ENCODE measurements around the gene SH3BP5. TPM values are rescaled to one million over a fixed set of nuclear protein-coding genes. Genes with fewer than 3 reads are reported as not detected.

SH3BP5 gene
- total RNA-seq, 1 donor from 2014 or later = 6.3 TPM

DNA sequence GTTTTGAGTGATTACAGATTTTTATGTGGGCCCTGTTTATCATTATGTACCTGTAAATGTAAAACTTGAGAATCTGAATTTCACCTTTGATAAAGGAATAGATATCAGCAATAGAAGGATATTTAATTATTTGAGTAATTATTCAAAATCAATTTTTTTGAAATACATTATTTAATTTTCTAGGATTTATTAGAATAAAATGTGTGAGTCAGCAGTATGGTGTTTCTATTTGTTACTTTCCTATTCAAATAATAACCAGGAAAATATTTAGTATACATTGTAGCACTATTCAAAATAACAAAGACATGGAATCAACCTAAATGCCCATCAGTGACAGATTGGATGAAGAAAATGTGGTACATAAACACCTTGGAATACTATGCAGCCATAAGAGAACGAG is 104.2 kb downstream of the SH3BP5 start:
- FAIRE-seq = no peak
- H3K36me3 ChIP-seq (ENCODE audit: control insufficient read depth, insufficient read depth, low read length) = peaks cover 2% of the 10 kb centered on the region
- no peak for DNase-seq (ENCODE audit: low read depth)
- H3K4me3 ChIP-seq (ENCODE audit: low read depth, low read length) = no peak overlapping the region
- no peaks in the 10 kb centered on the region for H3K27me3 ChIP-seq (ENCODE audit: control insufficient read depth, insufficient read depth, low read length)
- TF ChIP-seq, protein P1, sequence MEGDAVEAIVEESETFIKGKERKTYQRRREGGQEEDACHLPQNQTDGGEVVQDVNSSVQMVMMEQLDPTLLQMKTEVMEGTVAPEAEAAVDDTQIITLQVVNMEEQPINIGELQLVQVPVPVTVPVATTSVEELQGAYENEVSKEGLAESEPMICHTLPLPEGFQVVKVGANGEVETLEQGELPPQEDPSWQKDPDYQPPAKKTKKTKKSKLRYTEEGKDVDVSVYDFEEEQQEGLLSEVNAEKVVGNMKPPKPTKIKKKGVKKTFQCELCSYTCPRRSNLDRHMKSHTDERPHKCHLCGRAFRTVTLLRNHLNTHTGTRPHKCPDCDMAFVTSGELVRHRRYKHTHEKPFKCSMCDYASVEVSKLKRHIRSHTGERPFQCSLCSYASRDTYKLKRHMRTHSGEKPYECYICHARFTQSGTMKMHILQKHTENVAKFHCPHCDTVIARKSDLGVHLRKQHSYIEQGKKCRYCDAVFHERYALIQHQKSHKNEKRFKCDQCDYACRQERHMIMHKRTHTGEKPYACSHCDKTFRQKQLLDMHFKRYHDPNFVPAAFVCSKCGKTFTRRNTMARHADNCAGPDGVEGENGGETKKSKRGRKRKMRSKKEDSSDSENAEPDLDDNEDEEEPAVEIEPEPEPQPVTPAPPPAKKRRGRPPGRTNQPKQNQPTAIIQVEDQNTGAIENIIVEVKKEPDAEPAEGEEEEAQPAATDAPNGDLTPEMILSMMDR (IDR thresholded peaks at IDR 0.05; ENCODE audit: insufficient read depth, low read length, severe bottlenecking) = no peak

DNA sequence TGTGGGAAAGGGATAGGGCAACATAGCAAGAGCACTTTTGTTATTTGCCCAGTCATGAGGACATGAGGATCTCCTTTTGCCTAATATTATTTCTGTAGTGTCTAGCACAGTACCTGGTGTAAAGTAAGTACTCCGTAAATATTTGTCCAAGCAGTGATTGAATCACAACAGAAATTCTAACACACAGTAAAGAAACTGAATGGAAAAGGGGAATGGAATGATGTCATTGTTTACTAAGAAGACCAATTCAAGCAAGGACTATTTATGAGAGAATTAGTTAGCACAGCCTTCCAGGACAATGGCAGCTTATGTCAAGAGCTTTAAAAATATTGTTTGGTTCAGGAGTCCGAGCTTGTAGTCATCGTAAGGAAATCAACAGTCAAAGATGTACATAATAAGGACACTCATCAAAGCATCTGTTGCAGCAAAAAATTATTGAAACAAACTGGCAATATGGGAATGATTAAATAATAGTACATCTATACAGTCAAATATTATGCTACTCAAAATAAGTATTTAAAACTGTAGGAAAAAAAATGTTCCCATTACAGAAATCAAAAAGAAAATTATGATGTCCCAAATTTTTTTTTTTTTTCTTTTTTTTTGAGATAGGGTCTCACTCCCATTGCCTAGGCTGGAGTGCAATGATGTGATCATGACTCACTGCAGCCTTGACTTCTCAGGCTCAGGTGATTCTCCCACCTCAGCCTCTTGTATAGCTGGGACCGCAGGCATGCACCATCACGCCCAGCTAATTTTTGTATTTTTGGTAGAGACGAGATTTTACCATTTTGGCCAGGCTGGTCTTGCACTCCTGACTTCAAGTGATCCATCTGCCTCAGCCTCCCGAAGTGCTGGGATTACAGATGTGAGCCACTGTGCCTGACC is 108.5 kb downstream of the SH3BP5 start:
- Histone ChIP-seq H3K4me3 (ENCODE audit: low read depth, low read length) (no peak overlapping the region), H3K36me3 (ENCODE audit: control insufficient read depth, insufficient read depth, low read length) (peaks cover 5% of the 10 kb centered on the region), H3K27me3 (ENCODE audit: control insufficient read depth, insufficient read depth, low read length) (no peaks in the 10 kb centered on the region)
- FAIRE-seq (no peak), DNase-seq (ENCODE audit: low read depth) (peak; percentile 87)
- TF ChIP-seq, protein P1 (IDR thresholded peaks at IDR 0.05; ENCODE audit: insufficient read depth, low read length, severe bottlenecking) = no peak

DNA sequence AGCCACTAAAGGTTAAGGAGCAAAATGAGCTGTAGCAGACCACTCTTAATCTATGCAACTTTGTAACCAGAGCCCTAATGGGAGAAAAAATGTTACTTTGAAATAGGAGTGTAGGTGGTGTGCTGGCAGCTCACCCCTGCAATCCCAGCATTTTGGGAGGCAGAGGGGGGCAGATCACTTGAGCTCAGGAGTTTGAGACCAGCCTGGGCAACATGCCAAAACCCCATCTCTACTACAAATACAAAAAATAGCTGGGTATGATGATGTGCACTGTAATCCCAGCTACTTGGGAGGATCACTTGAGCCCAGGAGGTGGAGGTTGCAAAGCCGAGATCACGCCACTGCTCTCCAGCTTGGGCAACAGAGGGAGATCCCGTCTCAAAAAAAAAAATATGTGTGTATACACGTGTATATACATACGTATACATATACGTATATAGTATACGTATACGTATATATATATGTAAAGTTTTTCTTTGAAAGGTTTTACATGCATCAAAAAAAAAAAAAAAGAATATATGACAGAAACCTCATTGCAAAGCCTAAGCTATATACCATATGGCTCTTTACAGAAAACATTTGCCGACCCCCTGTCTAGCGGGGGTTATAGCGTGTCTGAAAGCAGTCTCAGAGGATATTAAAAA is 110.7 kb downstream of the SH3BP5 start:
- H3K4me3 ChIP-seq (ENCODE audit: low read depth, low read length) = no peak overlapping the region
- no peak for DNase-seq (ENCODE audit: low read depth)
- no peaks in the 10 kb centered on the region for H3K27me3 ChIP-seq (ENCODE audit: control insufficient read depth, insufficient read depth, low read length)
- no peak for FAIRE-seq
- TF ChIP-seq, protein P1 (IDR thresholded peaks at IDR 0.05; ENCODE audit: insufficient read depth, low read length, severe bottlenecking) = no peak
- peaks cover 7% of the 10 kb centered on the region for H3K36me3 ChIP-seq (ENCODE audit: control insufficient read depth, insufficient read depth, low read length)

DNA sequence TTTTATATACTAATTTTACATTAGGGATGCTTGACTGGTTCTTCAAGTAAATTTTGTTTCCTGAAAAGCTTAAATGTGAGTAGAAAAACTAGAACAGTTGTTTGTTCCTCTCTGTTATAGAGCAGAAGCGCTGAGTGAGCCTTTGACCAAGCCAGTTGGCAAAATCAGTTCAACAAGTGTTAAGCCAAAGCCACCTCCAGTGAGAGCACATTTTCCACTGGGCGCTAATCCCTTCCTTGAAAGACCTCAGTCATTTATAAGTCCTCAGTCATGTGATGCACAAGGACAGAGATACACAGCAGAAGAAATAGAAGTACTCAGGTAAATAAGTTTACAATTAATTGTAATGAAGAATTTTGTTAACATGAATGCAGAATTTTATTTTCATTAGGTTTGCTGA is 111.7 kb downstream of the SH3BP5 start:
- FAIRE-seq (no peak), DNase-seq (ENCODE audit: low read depth) (no peak)
- Histone ChIP-seq H3K27me3 (ENCODE audit: control insufficient read depth, insufficient read depth, low read length) (no peaks in the 10 kb centered on the region), H3K36me3 (ENCODE audit: control insufficient read depth, insufficient read depth, low read length) (peaks cover 7% of the 10 kb centered on the region), H3K4me3 (ENCODE audit: low read depth, low read length) (no peak overlapping the region)
- TF ChIP-seq, protein P1 (IDR thresholded peaks at IDR 0.05; ENCODE audit: insufficient read depth, low read length, severe bottlenecking) = no peak

DNA sequence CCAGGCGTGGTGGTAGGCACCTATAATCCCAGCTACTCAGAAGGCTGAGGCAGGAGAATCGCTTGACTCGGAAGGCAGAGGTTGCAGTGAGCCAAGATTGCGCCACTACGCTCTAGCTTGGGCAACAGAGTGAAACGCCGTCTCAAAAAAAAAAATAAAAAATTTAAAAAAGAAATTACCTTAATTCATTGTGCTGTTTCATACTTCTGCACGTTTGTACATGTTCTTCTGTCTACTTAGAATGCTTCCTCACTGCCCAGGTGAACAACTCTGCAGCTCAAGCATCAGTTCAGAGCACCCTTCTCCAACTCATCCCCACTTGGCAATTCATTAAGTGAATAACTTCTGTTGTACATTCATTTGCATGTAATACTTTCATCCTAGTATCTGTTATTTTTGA is 112.3 kb downstream of the SH3BP5 start:
- Histone ChIP-seq H3K27me3 (ENCODE audit: control insufficient read depth, insufficient read depth, low read length) (no peaks in the 10 kb centered on the region), H3K4me3 (ENCODE audit: low read depth, low read length) (no peak overlapping the region), H3K36me3 (ENCODE audit: control insufficient read depth, insufficient read depth, low read length) (peaks cover 8% of the 10 kb centered on the region)
- TF ChIP-seq, protein P1 (IDR thresholded peaks at IDR 0.05; ENCODE audit: insufficient read depth, low read length, severe bottlenecking) = no peak
- FAIRE-seq (no peak), DNase-seq (ENCODE audit: low read depth) (peak; percentile 59)
